Glomerular endothelial cell (primary cell): Measurements from ENCODE around the gene SLC9A3. TPM values are rescaled to one million over a fixed set of nuclear protein-coding genes. Genes with fewer than 3 reads are reported as not detected.

ENCODE experiments used
- DNase-seq: peaks from one replicate; pipeline ENCODE4 v3.0.0-alpha.2; 2011; ENCODE audit warnings: low read depth, low spot score; ENCODE audit errors: extremely low read depth
- total RNA-seq: library from RNA; depleted of rRNA; stranded (reverse); fragments of >200 nt; gene quantifications from 2 replicates; pipeline ENCODE4 v1.2.3, GENCODE V29; 2015

The SLC9A3 gene
- total RNA-seq, 1 donor from 2014 or later = 2.2 TPM

DNA sequence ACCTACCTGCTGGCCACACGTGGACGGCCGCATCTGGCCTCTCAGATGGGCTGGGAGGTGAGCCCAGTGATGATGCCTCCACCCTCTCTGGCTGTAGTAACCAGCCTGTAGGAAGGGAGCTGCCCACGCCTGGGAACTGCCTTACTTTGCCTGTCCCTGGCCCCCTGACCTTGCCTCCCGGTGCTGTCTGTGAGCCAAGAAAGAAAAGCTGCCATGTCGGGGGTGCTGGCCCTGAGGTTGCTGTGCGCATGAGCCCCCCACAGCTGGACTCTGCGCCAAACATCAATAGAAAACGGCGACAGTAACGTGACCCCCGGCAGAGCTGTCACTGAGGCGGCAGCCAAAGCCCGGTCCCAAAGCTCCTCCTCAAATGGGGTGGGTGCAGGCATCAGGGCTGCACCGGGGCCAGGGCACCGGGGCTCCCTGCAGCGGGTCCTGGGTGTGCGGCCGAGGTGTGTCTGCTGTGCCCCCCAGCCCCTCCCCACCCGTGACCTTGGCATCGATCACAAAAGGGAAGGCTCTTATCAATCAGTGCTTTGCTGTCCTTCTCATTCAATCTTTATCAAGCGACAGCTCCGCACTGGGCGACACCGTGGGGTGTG lies 15.3 kb upstream of the SLC9A3 start:
- DNase-seq = no peak

DNA sequence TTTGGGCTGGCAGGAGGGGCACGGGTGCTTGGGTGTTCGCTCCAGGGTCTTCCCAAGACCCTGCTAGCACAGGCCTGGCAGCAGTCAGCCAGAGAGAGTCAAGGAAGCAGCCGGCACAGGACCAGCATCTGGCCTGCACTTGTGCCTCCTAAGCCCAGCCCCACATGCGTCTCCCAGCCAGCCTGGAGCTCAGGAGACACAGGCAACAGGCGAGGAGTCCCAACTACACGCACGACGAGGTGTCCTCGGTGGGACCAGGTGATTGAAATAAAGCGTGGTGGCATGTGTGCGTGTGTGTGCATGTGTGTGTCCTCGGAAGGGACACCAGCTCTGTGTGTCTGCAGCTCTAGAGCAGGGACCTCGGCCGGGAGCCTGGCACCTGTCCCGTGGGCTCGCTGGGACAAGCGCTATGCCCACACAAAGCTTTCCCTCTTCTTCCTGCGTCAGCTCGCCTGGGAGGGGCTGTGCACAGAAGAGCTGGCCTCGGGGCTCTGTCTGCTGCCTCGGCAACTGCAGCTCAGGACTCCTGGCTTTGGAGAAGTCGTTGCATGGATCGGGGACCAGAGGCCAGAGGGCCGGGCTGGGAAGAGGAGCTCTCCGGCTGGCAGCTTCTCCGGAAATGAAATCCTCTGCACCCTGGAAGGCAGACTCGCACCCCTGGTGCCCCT lies 14.7 kb upstream of the SLC9A3 start:
- no peak for DNase-seq

DNA sequence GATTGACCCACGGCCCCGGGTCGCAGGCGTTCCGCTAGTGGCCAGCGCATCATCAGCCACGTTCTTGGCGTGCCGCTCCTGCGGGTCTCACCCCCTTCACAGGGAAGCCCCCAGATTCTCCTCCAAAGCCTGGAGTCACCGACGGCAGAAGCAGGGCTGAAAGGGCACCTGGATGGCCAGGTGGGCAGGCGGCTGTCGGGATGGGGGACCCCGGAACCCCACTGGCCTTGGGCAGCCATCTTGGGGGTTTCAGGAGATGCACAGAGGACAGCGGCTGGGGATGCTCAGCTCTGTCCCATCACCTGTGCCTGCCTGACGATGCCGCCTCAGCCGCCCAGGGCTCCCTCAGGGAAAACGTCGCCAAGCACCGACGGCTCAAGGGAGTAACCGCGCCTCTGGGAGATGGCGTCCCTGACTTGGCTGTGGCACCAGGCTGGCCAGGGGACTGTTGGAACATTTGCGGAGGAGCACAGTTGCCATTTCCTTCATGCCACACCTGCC lies 14.1 kb upstream of the SLC9A3 start:
- no peak for DNase-seq

DNA sequence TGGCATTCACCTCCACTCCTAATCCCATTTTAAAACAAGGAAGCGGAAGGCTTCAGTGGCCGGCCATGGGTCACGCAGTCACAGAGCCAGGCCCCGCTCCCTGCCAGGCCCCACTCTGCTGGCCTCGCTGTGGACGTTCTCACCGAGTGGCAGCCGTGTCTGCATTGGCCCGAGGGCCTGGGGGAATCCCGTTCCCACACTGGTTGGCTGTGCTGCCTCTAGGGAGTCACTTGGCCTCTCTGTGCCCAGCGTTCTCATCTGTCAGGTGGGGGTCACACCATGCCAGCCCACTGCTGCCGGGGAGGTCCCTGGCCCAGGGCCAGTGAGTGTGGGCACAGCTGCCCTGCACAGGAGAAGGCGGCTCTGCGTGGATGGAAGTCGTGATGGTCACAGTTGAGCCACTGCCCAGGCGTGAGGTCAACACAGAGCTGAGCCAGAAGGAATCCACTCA lies 13.4 kb upstream of the SLC9A3 start:
- no peak for DNase-seq

DNA sequence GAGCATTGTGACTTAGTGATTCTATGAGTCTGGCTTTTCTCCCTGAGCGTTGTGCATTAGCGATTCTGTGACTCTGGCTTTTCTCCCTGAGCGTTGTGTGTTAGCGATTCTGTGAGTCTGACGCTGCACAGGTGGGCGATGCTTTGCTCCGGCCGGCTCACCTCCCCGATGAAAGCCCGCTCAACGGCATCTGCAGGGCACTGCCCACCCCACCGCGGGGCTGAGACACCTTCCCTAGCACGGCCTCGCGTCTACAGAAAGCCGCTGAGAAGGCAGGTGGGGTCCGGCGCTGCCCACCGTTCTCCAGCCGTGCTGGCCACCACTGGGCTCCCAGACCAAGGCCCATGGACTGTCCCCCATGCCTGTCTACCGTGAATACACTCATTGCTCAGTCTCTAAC lies 12.8 kb upstream of the SLC9A3 start:
- no peak for DNase-seq

DNA sequence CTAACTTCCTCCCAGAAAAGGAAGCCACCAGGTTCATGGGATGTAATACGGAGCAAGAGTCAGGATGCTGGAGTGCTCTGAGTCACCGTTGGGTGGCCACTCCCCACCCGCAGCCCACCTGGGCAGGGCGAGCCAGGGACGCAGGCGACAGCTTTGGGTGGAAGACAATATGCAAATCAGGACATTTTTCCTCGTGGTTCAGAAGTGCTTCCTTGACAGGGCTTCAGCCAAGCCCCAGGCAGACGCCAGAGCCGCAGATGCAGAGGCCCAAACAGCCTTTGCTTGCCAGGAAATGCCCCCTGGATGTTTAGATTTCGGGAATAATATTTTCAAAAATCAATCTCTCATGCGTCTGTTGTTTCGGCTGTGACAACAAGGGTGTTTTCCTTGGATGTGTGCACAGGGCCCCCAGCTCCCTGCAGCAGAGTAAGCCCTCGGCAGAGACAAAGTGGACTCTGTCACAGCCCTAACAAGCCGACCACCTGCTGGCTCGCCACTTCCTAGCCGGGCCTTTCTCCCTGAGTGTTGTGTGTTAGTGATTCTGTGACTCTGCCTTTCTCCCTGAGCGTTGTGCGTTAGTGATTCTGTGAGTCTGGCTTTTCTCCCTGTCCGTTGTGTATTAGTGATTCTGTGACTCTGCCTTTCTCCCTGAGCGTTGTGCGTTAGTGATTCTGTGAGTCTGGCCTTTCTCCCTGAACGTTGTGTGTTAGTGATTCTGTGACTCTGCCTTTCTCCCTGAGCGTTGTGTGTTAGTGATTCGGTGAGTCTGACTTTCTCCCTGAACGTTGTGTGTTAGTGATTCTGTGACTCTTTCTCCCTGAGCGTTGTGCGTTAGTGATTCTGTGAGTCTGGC lies 11.8 kb upstream of the SLC9A3 start:
- no peak for DNase-seq

DNA sequence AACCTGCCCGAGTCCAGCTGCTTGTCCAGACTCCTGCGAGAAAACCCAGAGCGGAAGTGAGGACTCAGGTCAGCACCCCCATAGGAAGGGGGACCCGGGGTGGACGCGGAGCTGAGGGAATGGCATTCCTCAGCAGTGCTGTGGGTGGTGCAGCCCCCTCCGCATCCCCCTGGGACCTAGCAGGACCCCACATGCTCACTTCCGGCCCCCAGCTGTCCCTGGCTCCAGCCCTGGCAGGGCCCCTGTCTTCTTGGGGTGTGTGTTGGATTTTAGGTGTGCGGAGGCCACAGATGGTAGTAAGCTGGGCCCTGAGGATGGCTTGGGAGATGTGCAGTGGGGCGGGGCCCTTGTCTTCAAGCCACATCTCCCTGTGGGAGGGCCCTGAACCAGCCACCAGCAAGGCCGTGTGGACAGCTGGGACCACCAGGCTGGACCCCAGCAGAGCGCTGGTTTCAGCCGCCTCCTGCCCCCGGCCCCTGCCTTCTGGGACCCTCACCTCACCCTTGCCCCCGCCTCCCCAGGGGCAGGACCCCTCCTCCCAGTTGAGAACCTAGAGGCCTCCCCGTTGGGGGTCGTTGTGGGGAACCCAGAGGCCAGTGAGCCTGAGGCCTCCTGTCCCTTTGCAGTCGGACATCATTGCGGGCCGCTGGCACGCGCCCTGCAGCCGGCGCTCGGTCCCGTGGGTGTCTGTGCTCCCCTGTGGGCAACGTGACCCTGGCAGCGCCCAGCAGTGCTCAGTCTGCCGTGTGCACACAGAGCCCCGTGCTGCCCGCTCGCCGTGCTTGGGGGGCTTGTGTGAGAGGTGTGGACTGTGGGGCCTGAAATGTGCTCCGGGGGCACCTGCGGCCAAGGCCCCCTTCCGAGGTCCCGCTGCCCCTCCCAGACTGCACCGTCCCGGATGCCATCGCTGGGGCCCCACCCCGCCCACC lies 10.8 kb upstream of the SLC9A3 start:
- no peak for DNase-seq

DNA sequence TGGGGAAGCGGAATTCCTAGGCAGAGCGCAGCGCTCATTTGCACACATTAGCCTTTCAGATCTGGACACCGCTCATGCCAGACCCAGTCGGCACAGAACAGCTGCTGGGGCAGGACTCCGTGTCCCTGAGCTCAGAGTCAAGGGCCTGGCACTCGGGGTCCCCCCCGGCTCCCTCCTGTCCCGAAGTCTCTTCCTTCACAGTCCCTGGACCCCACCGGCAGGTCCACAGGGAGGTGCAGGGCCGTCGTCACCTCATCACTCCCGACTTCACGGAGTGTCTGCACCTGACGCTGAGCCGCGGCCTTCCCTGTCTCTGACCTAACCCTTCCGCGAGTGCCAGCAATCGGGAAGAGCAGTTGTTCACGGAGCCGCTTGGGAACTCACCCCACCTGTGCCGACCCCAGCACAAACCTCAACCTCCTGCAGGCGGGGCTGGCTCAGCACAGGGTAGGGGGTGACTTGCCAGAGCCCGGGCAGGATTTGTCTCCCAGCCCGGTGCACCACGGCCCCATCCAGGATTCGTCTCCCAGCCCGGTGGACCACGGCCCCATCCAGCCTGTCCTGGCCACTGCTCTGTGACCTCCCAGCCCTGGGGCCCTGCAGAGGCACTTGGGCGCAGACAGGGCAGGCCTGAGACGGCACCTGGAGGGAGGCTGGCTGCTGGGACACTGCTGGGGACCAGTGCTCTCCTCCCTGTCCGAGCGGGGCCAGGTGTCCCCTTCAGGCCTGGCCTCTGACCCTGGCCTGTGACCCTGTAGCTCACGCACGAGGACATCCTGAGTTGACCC lies 9.9 kb upstream of the SLC9A3 start:
- no peak for DNase-seq

DNA sequence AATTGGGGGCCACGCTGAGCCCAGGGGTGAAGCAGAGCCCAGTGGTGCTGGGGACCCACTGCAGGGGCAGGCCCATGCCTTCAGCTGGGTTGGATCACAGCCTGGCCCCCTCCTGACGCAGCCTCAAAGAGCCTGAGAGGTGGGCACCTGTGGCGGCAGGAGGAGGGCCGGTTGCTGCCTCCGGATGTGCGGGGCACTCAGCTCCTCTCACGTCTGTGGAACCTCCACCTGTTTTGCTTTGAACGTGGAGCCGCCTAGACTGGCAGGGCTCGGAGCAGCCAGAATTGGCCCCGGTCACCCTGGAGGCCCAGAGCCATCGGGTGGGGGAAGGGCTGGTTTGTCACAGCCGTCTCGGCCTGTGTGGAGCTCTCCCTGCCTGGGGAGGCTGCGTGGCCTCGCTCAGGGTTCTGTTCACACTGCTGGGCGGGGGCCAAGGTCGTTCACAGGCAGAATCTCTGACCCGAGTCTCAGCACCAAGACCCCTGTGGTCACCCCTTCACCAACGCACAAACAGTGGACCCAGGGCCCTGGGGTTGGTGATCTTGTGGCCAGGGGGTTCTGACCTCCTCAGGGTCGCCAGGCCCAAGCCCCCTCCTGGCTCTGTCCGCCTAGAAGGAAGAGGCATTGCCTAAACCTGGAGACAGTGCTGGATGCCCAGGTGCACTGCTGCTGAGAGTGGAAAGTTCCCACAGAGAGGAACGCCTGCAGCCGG lies 9.2 kb upstream of the SLC9A3 start:
- DNase-seq = no peak

DNA sequence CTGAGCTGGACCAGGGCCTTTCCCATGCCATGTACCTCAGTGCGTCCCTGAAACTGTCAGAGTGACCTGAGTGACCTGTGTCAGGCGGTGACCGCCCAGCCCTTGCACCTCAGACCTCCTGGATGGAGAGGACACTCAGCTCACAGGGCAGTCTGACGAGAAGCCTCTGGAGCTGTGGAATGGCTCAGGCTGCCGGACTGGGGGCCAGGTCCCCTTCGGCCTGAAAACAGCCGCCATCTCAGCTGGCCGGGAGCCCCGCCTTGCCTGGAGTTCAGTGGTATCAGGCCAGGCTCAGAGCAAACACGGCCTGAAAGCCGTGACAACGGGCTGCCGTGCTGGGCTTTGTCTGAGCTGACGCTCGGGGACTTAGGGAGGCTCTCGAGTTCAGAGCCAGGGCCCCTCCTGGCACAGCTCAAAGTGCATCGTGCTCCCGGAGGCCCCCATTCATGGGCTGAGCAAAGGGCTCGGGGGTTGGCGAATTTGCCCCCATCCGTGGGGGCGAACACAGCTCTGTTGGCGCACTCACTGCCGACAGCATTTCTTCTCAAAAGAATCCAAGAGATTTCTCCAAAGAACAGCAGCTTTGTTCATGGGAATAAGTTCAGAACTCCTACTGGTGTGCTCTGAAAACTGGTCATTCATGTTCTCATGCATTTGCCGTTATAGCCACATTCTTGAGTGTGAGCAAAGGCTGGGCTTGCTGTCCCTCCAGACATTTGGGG lies 8.4 kb upstream of the SLC9A3 start:
- DNase-seq = no peak

DNA sequence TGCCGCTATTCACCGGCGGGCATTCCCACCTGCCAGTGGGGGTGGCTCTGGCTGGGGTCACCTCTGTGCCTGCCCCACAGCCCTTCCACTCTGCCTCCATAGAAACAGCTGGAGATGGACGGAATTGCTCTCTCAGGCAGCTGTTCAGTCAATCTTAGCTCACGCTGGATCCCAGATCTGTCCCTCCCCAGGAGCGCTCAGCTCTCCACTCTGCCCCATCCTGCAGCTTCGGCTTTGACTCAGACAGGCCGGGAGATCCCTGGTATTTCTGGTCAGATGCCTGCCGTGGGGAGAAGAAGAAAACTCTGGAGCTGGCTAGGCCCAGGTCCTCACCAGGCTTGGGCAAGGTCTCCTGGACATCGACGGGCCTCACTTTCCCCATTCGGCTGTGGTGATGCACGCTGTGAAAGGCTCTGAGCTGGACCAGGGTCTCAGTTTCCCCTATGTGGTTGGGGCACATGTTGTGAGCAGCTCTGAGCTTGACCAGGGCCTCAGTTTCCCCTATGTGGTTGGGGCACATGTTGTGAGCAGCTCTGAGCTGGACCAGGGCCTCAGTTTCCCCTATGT lies 7.6 kb upstream of the SLC9A3 start:
- DNase-seq = no peak

DNA sequence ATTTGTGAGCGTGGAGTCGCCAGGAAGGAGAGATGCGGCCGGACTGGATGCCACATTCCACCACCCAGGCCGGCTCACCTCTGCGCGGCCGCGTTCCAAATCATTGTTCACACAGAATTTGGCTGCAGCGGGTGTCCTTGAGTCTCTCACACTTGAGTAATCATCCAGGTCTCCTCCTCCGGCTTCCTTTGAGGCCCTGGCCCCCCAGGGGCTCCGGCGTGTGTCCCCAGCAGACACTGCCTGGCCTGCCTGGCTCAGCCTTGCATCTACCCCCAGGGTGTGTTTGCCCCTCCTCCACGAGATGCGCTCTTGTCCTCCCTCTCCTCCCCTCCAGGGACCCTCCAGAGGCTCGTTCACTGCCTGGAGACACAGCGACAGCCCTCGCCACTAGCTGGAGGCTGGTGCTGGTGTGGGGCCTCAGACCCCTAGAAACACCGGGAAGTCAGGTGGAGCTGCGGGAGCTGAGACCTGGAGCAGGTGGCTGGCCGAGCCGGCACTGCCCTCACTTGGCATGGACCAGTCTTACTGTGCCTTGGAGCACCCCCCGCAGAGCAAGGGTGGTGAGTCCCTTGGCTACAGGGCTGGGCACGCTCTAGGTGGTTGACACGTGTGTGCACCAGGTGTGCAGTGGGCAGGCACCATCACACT lies 7.0 kb upstream of the SLC9A3 start:
- no peak for DNase-seq

DNA sequence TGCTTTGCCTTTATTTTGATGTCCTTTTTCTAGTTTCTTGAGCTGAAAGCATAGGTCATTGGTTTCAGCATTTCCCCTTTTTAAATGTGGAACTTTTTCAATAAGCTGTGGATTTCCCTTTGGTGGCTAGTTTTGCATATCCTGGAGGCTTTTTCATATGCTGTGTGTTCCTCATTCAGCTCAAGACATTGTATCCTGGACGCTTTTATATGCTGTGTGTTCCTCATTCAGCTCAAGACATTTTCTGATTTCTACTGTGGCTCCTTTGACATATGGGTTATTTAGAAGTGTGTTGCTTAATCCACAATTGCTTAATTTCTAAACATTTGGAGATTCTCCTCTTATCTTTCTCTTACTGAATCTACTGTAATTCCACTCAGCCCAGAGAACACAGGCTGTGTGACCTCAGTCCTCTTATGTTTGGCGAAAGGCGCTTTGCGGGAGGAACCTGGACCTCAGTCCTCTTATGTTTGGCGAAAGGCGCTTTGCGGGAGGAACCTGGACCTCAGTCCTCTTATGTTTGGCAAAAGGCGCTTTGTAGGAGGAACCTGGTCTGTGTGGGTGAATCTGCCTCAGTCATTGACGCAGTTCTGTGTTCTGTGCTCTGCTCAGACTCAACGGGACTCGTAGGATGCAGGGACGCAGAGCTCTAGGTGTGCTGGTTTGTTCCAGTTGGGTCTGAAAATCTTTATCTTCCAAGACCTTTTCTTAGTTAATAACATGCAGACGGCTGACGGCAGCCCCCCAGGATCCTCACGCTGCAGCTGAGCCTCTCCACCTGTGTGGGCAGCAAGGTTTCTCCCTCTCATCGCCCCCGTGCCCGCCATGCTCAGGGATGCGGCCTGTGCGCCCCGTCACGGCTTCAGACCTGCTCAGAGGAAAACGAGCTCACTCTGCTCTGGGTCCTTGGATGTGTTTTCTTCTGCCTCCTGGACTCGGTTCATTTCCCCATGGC lies 6.0 kb upstream of the SLC9A3 start:
- no peak for DNase-seq

DNA sequence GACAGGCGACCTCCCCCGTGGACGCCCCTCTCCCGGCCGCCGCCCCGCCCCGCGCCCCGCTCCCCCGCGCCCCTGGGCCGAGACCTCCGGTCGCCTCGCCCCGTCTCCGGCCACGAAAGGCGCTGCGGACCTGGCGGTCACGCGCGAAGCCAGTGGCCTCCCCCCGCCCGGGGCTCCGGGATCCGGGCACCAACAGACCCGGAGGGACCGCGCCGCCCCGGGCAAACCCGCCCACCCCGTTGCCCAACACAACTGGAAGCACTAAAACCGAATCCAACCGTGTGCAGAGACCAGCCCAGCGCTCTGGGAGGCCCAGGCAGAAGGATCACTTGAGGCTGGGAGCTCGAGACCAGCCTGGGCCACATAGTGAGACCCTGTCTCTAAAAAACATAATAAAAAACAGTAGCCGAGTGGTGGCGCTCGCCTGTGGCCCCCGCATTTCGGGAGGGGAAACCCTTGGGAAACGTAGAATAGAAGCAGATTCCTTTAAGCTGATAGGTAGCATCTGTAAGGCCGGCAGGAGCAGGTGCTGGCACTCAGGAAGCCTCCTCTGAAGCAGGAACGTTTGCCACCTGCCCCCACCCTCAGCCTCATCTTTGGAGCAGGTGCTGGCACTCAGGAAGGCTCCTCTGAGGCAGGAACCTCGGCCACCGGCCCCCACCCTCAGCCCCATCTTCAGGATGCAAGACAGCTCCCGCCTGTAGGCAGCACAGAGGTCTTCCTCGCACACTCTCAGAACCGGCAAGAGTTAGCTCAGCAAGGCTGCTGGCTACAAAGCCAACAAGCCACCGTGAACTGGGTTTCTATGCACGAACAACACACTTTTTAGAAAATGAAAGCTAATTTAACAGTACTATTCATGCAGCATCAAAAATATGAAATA lies 4.6 kb upstream of the SLC9A3 start:
- no peak for DNase-seq
